Measurements from ENCODE around the gene AMHR2.

- TF ChIP-seq, protein P1, sequence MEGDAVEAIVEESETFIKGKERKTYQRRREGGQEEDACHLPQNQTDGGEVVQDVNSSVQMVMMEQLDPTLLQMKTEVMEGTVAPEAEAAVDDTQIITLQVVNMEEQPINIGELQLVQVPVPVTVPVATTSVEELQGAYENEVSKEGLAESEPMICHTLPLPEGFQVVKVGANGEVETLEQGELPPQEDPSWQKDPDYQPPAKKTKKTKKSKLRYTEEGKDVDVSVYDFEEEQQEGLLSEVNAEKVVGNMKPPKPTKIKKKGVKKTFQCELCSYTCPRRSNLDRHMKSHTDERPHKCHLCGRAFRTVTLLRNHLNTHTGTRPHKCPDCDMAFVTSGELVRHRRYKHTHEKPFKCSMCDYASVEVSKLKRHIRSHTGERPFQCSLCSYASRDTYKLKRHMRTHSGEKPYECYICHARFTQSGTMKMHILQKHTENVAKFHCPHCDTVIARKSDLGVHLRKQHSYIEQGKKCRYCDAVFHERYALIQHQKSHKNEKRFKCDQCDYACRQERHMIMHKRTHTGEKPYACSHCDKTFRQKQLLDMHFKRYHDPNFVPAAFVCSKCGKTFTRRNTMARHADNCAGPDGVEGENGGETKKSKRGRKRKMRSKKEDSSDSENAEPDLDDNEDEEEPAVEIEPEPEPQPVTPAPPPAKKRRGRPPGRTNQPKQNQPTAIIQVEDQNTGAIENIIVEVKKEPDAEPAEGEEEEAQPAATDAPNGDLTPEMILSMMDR (IDR thresholded peaks at IDR 0.05; ENCODE audit: low read depth, low read length) = no peak
- TF ChIP-seq EZH2phosphoT487 (IDR thresholded peaks at IDR 0.05; ENCODE audit: low read depth) = no peak
Observed at GRCh38 chr12:53467082-53467481, 43.4 kb downstream of the AMHR2 start.

All from OCI-LY3 (cell line).